GM12801 (cell line): ENCODE results near the gene EPB41L4B.

Experiments
- TF ChIP-seq, protein P1 (sequence below): IDR thresholded peaks from one replicate; pipeline ENCODE4 v1.5.1; 2011; ENCODE audit warnings: control low read depth; ENCODE audit not compliant: insufficient read length; ENCODE audit errors: extremely low read depth

Gene EPB41L4B

GRCh38 chr9:109164042-109164441 is 156.8 kb downstream of the EPB41L4B start:
- TF ChIP-seq, protein P1, sequence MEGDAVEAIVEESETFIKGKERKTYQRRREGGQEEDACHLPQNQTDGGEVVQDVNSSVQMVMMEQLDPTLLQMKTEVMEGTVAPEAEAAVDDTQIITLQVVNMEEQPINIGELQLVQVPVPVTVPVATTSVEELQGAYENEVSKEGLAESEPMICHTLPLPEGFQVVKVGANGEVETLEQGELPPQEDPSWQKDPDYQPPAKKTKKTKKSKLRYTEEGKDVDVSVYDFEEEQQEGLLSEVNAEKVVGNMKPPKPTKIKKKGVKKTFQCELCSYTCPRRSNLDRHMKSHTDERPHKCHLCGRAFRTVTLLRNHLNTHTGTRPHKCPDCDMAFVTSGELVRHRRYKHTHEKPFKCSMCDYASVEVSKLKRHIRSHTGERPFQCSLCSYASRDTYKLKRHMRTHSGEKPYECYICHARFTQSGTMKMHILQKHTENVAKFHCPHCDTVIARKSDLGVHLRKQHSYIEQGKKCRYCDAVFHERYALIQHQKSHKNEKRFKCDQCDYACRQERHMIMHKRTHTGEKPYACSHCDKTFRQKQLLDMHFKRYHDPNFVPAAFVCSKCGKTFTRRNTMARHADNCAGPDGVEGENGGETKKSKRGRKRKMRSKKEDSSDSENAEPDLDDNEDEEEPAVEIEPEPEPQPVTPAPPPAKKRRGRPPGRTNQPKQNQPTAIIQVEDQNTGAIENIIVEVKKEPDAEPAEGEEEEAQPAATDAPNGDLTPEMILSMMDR, result no peak

GRCh38 chr9:109163194-109163593 is 157.7 kb downstream of the EPB41L4B start:
- TF ChIP-seq, protein P1, result no peak

DNA sequence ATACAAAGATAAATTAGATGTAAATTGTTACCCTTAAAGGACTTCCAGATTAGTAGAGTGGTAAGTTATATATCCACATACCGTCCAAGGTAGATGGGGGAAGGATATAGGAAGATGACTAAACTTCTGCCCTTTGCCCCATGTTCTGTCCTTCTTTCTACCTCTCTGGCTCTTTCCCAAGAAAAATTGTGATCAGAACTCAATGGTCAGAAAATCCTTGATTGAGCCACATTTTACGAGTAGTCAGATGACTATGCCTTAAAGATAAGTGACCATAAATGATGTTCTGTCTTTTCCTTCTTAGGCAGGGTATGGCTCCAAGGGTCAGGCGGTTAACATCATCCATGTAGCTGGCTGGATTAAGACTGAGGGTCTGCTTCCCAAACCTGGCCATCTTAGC is 158.2 kb downstream of the EPB41L4B start:
- TF ChIP-seq, protein P1, result no peak

GRCh38 chr9:109161471-109161870 is 159.4 kb downstream of the EPB41L4B start:
- TF ChIP-seq, protein P1, result no peak

DNA sequence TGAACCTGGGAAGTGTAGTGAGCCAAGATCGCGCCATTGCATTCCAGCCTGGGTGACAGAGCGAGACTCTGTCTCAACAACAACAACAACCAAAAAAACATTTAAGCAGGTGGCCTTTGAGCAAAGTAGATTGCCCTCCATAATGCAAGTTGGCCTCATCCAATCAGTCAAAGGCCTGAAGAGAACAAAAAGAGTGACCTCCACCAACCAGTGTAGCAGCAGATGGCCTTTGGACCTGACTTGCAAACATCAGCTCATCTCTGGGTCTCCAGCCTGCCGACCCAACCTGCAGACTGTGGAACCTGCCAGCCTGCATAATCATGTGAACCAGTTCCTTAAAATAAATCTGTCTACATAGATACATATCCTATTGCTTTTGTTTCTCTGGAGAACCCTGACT is 161.3 kb downstream of the EPB41L4B start:
- TF ChIP-seq, protein P1, result no peak

DNA sequence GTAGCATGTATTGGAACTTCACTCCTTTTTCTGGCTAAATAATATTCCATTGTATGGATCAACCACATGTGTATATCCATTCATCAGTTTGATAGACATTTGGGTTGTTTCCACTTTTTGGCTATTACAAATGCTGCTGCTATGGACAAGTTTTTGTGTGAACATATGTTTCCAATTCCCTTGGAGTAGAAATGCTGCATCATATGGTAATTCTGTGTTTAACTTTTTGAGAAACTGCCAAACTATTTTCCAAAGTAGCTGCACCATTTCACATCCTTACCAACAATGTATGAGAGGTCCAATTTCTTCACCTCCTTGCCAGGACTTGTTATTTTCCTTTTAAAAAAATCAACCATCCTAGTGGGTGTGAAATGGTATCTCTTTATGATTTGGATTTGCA is 162.2 kb downstream of the EPB41L4B start:
- TF ChIP-seq, protein P1, result no peak

GRCh38 chr9:109156708-109157107 is 164.2 kb downstream of the EPB41L4B start:
- TF ChIP-seq, protein P1, result no peak
